RWPE2 (cell line): ENCODE results near the gene RPS6KL1.

Experiments used
- ATAC-seq: fragments of 200-7000 bp; cut with Tn5 transposase; 3 replicates; pipeline ENCODE4 v1.9.1; 2021; ENCODE audit warnings: low read depth
- DNase-seq: peaks from one replicate; pipeline ENCODE4 v3.0.0-alpha.2; 2020; ENCODE audit warnings: low spot score
- H3K27ac ChIP-seq: fragments of 450-650 bp; 2 replicates; pipeline ENCODE4 v1.5.1; 2017; ENCODE audit warnings: mild to moderate bottlenecking; ENCODE audit not compliant: poor library complexity, severe bottlenecking
- H3K27me3 ChIP-seq: fragments of 250-450 bp; sonication (Bioruptor Pico); 2 replicates; pipeline ENCODE4 v1.5.1; 2021; ENCODE audit warnings: mild to moderate bottlenecking, moderate library complexity; ENCODE audit not compliant: insufficient read depth, poor library complexity, severe bottlenecking
- H3K36me3 ChIP-seq: fragments of 250-450 bp; sonication (Bioruptor Pico); 2 replicates; pipeline ENCODE4 v1.5.1; 2020; ENCODE audit warnings: low read depth, mild to moderate bottlenecking, moderate library complexity
- H3K4me1 ChIP-seq: fragments of 250-450 bp; sonication (Bioruptor Pico); 2 replicates; pipeline ENCODE4 v1.5.1; 2021; ENCODE audit warnings: mild to moderate bottlenecking, moderate library complexity; ENCODE audit not compliant: insufficient read depth, poor library complexity, severe bottlenecking
- H3K4me3 ChIP-seq: fragments of 250-450 bp; sonication (Bioruptor Pico); 2 replicates; pipeline ENCODE4 v1.5.1; 2021; ENCODE audit warnings: mild to moderate bottlenecking, moderate library complexity; ENCODE audit not compliant: severe bottlenecking
- H3K9me3 ChIP-seq: fragments of 250-450 bp; sonication (Bioruptor Pico); 2 replicates; pipeline ENCODE4 v1.5.1; 2021; ENCODE audit warnings: mild to moderate bottlenecking, moderate library complexity; ENCODE audit not compliant: severe bottlenecking
- CTCF ChIP-seq: fragments of 450-650 bp; IDR thresholded peaks from one replicate; pipeline ENCODE4 v1.5.1; 2017; ENCODE audit warnings: mild to moderate bottlenecking, moderate library complexity; ENCODE audit not compliant: poor library complexity, severe bottlenecking

Gene RPS6KL1

GRCh38 chr14:74893614-74894091 is 29.4 kb downstream of the RPS6KL1 start:
- Histone ChIP-seq H3K27ac (no peak overlapping the region), H3K27me3 (no peaks in the 10 kb centered on the region), H3K4me1 (peaks cover 3% of the 10 kb centered on the region), H3K9me3 (no peaks in the 10 kb centered on the region), H3K4me3 (no peak overlapping the region), H3K36me3 (peaks cover 99% of the 10 kb centered on the region)
- ATAC-seq (no peak), DNase-seq (no peak)
- TF ChIP-seq CTCF: no peak

GRCh38 chr14:74892745-74893144 is 30.3 kb downstream of the RPS6KL1 start:
- peaks cover 94% of the 10 kb centered on the region for H3K36me3 ChIP-seq
- no peak for ATAC-seq
- no peak for TF ChIP-seq CTCF

DNA sequence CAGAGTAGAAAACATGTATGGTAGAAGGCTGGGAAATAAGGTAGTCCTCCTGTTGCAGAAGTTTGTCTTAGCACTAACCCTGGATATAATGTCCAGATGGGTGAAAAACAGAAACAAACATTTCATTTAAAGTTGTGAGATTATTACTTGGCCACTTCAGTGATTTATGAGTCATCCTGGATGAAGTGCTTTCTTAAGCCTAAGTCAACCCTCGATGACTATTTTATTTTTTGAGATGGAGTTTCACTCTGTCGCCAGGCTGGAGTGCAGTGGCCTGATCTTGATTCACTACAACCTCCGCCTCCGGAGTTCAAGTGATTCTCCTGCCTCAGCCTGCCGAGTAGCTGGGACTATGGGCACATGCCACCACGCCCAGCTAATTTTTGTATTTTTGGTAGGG is 31.2 kb downstream of the RPS6KL1 start:
- Histone ChIP-seq H3K9me3 (no peaks in the 10 kb centered on the region), H3K27ac (no peak overlapping the region), H3K27me3 (no peaks in the 10 kb centered on the region), H3K4me1 (peaks cover 20% of the 10 kb centered on the region), H3K4me3 (no peak overlapping the region), H3K36me3 (peaks cover 94% of the 10 kb centered on the region)
- no peak for TF ChIP-seq CTCF
- DNase-seq: no peak
- ATAC-seq: no peak

More at GRCh38 chr14:74892745-74893144, 30.3 kb downstream of the RPS6KL1 start:
- Histone ChIP-seq H3K27me3 (no peaks in the 10 kb centered on the region), H3K4me3 (no peak overlapping the region), H3K4me1 (peaks cover 12% of the 10 kb centered on the region), H3K27ac (no peak overlapping the region), H3K9me3 (no peaks in the 10 kb centered on the region)
- no peak for DNase-seq

- Histone ChIP-seq H3K4me3 (no peak overlapping the region), H3K9me3 (no peaks in the 10 kb centered on the region), H3K27ac (no peak overlapping the region), H3K4me1 (peaks cover 35% of the 10 kb centered on the region), H3K36me3 (peaks cover 91% of the 10 kb centered on the region), H3K27me3 (no peaks in the 10 kb centered on the region)
- ATAC-seq (no peak), DNase-seq (no peak)
- TF ChIP-seq CTCF: no peak
Measured at GRCh38 chr14:74890262-74890661, 32.8 kb downstream of the RPS6KL1 start.
